MCF 10A (cell line): ENCODE data around the gene PABPN1L. TPM values are rescaled to one million over a fixed set of nuclear protein-coding genes. Genes with fewer than 3 reads are reported as not detected.

Source experiments
- BruUV-seq: library from RNA; stranded (reverse); fragments of 400-500 nt; replicated peaks from 2 replicates; lab custom pipeline; 2021; lab: Mats Ljungman, UMichigan
- CTCF ChIA-PET: fragments of 300-600 bp; sonication (Branson Sonifier 250); formaldehyde crosslinking; extraction: SDS; loops from one replicate; lab custom pipeline; 2021; ENCODE audit warnings: antibody characterized with exemption, inconsistent platforms; lab: Yijun Ruan, JAX
- POLR2A ChIA-PET: fragments of 300-600, 350-650 bp; sonication (Branson Sonifier 250); formaldehyde crosslinking; extraction: SDS; loops from one replicate; lab custom pipeline; 2020; ENCODE audit warnings: antibody characterized with exemption, inconsistent platforms; lab: Yijun Ruan, JAX
- DNase-seq: peaks from one replicate; pipeline ENCODE4 v3.0.0-alpha.2; 2018; ENCODE audit not compliant: unreplicated experiment
- H3K27ac Mint-ChIP-seq: one replicate; pipeline ENCODE4 v1.8.0; 2022; ENCODE audit warnings: mild to moderate bottlenecking, low read depth, mixed read lengths; ENCODE audit not compliant: unreplicated experiment
- H3K27me3 Mint-ChIP-seq: one replicate; pipeline ENCODE4 v1.8.0; 2022; ENCODE audit warnings: mixed read lengths; ENCODE audit not compliant: insufficient read depth, unreplicated experiment
- H3K36me3 Mint-ChIP-seq: one replicate; pipeline ENCODE4 v1.8.0; 2022; ENCODE audit warnings: mild to moderate bottlenecking, moderate library complexity, mixed read lengths; ENCODE audit not compliant: insufficient read depth, unreplicated experiment
- H3K4me1 Mint-ChIP-seq: one replicate; pipeline ENCODE4 v1.8.0; 2022; ENCODE audit warnings: mixed read lengths; ENCODE audit not compliant: insufficient read depth, unreplicated experiment
- H3K4me3 Mint-ChIP-seq: one replicate; pipeline ENCODE4 v1.8.0; 2022; ENCODE audit warnings: mild to moderate bottlenecking, moderate library complexity, mixed read lengths; ENCODE audit not compliant: unreplicated experiment
- H3K9me3 Mint-ChIP-seq: one replicate; pipeline ENCODE4 v1.8.0; 2022; ENCODE audit warnings: mixed read lengths; ENCODE audit not compliant: unreplicated experiment
- intact Hi-C: fragments of 100-400 bp; cut with micrococcal nuclease; formaldehyde crosslinking; loops from 2 replicates; pipeline ENCODE4 v1.14.1; 2022
- total RNA-seq: library from RNA; stranded (reverse); gene quantifications from 2 replicates; pipeline ENCODE4 v1.2.3, GENCODE V29; 2022
- TF ChIP-seq, protein P1 (sequence below): fragments of 200-600 bp; IDR thresholded peaks from one replicate; pipeline ENCODE4 v1.8.0; 2022; ENCODE audit warnings: antibody characterized with exemption, mild to moderate bottlenecking; ENCODE audit not compliant: unreplicated experiment

Gene PABPN1L
- total RNA-seq, 1 experiment from 2014 or later = not detected

DNA sequence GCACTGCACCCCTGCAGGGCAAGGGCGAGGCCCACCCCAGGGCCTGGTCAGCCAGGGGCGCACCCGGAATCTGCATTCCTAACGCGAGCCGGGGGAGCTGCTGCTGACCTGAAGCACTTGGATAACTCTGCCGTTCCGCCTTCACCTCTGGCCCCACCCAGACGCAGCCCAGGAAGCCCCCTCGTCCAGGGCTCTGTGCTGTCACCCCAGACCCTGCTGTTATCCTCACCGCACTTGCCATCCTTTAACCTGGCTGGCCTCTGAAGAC is 13.3 kb upstream of the PABPN1L start:
- Mint-ChIP-seq H3K36me3 (no peaks in the 10 kb centered on the region), H3K27ac (no peak overlapping the region), H3K4me3 (no peak overlapping the region), H3K9me3 (no peaks in the 10 kb centered on the region), H3K27me3 (peaks cover 35% of the 10 kb centered on the region), H3K4me1 (peaks cover 13% of the 10 kb centered on the region)
- no peak for DNase-seq
- intact Hi-C loops = no loop called here
- no TSS peak for BruUV-seq
- CTCF ChIA-PET = interaction anchor here (0.7 kb wide), 1 partner anchor 64 kb away, joined by 3 read pairs; no protein-coding TSS in a partner anchor
- TF ChIP-seq, protein P1, sequence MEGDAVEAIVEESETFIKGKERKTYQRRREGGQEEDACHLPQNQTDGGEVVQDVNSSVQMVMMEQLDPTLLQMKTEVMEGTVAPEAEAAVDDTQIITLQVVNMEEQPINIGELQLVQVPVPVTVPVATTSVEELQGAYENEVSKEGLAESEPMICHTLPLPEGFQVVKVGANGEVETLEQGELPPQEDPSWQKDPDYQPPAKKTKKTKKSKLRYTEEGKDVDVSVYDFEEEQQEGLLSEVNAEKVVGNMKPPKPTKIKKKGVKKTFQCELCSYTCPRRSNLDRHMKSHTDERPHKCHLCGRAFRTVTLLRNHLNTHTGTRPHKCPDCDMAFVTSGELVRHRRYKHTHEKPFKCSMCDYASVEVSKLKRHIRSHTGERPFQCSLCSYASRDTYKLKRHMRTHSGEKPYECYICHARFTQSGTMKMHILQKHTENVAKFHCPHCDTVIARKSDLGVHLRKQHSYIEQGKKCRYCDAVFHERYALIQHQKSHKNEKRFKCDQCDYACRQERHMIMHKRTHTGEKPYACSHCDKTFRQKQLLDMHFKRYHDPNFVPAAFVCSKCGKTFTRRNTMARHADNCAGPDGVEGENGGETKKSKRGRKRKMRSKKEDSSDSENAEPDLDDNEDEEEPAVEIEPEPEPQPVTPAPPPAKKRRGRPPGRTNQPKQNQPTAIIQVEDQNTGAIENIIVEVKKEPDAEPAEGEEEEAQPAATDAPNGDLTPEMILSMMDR = no peak
- POLR2A ChIA-PET = interaction anchor here (2.7 kb wide), 1 partner anchor 22 kb away, joined by 8 read pairs; the partner anchor contains the start of genes GALNS and TRAPPC2L

DNA sequence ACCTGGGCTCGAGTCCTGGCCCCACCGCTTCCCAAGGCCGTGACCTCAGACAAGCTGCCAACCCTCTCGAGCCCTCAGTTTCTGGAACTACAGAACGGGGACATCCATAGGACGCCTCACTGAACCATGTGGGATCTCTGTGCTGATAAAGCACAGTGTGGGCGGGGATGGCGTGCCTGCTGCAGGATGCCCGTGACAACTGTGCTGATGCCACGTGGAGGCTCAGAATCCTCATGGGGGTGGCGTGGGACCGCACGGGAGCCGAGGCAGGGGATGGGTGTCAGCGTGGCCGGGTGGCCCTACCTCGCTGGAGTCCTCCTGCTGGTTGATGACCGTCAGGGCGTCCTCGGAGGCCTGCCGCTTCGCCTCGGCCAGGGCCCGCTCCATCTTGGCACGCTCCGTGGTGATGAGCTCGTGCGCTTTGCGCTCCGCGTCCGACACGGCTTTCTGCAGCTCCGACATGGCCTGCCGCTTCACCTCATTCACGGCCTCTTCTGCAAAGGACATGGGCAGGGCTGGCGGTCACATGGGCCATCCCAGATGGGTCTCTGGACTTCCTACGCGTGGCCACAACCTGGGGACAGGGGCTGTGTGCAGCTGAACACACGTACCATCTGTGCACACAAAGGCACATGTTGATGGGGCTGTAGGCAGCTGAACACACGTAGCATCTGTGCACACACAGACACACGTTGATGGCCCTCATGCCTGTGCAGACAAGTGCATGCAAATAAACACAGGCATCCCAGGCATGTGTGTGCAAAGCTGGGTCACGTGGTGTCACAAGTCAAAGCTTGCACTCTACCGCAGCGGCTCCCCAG is 12.7 kb upstream of the PABPN1L start:
- DNase-seq = no peak
- Mint-ChIP-seq H3K9me3 (no peaks in the 10 kb centered on the region), H3K27ac (no peak overlapping the region), H3K27me3 (peaks cover 40% of the 10 kb centered on the region), H3K36me3 (no peaks in the 10 kb centered on the region), H3K4me1 (peaks cover 13% of the 10 kb centered on the region), H3K4me3 (no peak overlapping the region)
- intact Hi-C loops = no loop called here
- no TSS peak for BruUV-seq
- TF ChIP-seq, protein P1 = no peak
- CTCF ChIA-PET = interaction anchor here (0.7 kb wide), 1 partner anchor 63 kb away, joined by 3 read pairs; no protein-coding TSS in a partner anchor
- POLR2A ChIA-PET = interaction anchor here (2.7 kb wide), 1 partner anchor 22 kb away, joined by 8 read pairs; the partner anchor contains the start of genes GALNS and TRAPPC2L

DNA sequence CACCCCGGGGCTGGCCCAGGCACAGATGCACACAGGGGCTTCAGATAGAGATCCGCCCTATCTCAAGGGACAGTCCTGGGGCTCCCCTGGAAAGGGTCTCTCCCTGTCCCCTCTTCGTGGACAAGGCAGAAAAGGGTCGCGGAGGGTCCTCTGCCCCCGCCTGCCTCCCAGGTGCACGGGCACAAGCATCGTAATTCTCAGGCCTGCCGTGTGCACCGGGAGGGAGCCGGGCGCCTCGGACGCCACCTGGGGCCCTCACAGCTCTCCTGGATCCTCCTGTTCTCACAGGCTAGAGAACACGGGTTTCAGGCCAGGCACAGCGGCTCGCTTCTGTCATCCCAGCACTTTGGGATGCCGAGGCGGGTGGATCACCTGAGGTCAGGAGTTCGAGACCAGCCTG is 11.9 kb upstream of the PABPN1L start:
- H3K4me3 Mint-ChIP-seq = no peak overlapping the region
- ChIA-PET CTCF (no interaction called here), POLR2A (no interaction called here)
- TF ChIP-seq, protein P1 = no peak
- peaks cover 13% of the 10 kb centered on the region for H3K4me1 Mint-ChIP-seq
- no peaks in the 10 kb centered on the region for H3K36me3 Mint-ChIP-seq
- no peak overlapping the region for H3K27ac Mint-ChIP-seq
- intact Hi-C loops = no loop called here
- no peaks in the 10 kb centered on the region for H3K9me3 Mint-ChIP-seq
- DNase-seq = no peak
- no TSS peak for BruUV-seq
- H3K27me3 Mint-ChIP-seq = peaks cover 42% of the 10 kb centered on the region

DNA sequence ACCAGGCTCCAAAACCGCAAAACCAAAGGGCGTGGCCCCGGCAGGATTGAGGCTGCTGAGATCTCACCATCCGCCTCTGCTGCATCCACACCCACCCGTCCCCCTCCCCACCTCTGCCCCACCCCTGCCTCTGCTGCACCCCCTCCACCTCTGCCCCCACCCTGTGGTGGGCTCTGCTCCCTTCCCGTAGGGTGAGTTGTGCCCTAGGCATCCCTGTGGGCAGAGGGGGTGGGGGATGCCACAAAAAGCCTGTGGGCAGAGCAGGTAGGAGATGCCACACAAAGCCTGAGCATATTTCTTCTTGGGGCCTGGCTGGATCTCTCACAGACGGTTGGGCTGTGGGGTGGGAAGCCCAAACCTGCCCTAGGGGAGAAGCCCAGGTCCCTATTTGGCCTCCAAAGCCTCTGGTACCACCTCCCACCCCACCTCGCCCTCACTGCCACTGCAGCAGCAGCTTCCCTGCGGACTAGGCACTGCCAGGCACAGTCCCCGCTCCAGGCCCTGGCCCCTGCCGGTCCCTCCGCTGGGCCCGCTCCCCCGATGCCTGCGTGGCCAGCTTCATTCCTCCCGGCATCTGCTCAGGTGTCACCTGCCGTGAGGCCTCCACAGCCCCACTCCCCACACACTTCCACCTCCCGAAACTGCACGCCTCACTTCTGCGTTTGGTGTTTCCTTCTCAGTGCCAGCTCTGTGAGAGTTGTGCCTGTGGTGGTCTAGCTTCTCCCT is 11.3 kb upstream of the PABPN1L start:
- Mint-ChIP-seq H3K9me3 (no peaks in the 10 kb centered on the region), H3K27me3 (peaks cover 42% of the 10 kb centered on the region), H3K36me3 (no peaks in the 10 kb centered on the region), H3K4me3 (no peak overlapping the region), H3K4me1 (peaks cover 13% of the 10 kb centered on the region), H3K27ac (no peak overlapping the region)
- DNase-seq = no peak
- TF ChIP-seq, protein P1 = no peak
- ChIA-PET CTCF (interaction anchor here (0.6 kb wide), 1 partner anchor 319 kb away, joined by 3 read pairs; no protein-coding TSS in a partner anchor), POLR2A (no interaction called here)
- intact Hi-C loops = no loop called here
- BruUV-seq = no TSS peak
